Measurements from ENCODE around the gene MRTFB.

- TF ChIP-seq AFF4 (CRISPR knock-in tag; IDR thresholded peaks at IDR 0.05), result no peak
- TF ChIP-seq EEA1 (CRISPR knock-in tag; IDR thresholded peaks at IDR 0.05; ENCODE audit: borderline replicate concordance), result no peak
- TF ChIP-seq CTCF (CRISPR knock-in tag; IDR thresholded peaks at IDR 0.05), result no peak
Measured at GRCh38 chr16:14239791-14240190, 168.7 kb downstream of the MRTFB start.

Data from HepG2 (cell line).